Measurements from ENCODE around the gene TMTC3.
A peak's percentile ranks its signal among the peaks of the same experiment; 100 is the strongest.

TMTC3 gene
- long read RNA-seq, full-length matches to known transcripts: 23 of 26 reads
- long read RNA-seq, partial matches to known transcripts: 2 of 26 reads
- long read RNA-seq, other reads (novel, unspliced or antisense): 1 of 26 reads

- H3K27ac ChIP-seq (replicated peaks): peak within 1 kb of the TSS; percentile 85
- peak; percentile 96 to 99 for DNase-seq (ENCODE audit: low read depth in 1 of 2, low spot score in 1 of 2)
- peak within 1 kb of the TSS; percentile 96 for H3K4me3 ChIP-seq (replicated peaks; ENCODE audit: insufficient read depth, low read length)
- TF ChIP-seq POLR2AphosphoS5 (IDR thresholded peaks at IDR 0.05; ENCODE audit: low read depth): peak; percentile 55
- TF ChIP-seq GABPA (IDR thresholded peaks at IDR 0.05; ENCODE audit: low read depth): no peak
- no peak for TF ChIP-seq SPI1 (IDR thresholded peaks at IDR 0.05; ENCODE audit: borderline replicate concordance, low read depth)
- no peak for TF ChIP-seq REST (IDR thresholded peaks at IDR 0.05; ENCODE audit: insufficient replicate concordance, low read depth)
- TF ChIP-seq CTCF (IDR thresholded peaks at IDR 0.05; ENCODE audit: insufficient read depth, low read length): no peak
- no peaks in the 10 kb centered on the region for H3K27me3 ChIP-seq (ENCODE audit: insufficient read depth, poor library complexity, severe bottlenecking)
Measured at GRCh38 chr12:88141774-88142609, at the start of gene TMTC3, which contains the start of gene CEP290. Gene TMTC3 (plus strand): TSS chr12:88142307. CDS start chr12:88148316, 6,009 bp downstream. Gene CEP290 (minus strand): TSS chr12:88142088. CDS start chr12:88141307, 781 bp downstream.

GRCh38 chr12:88092771-88093170, 49.3 kb upstream of the TMTC3 start:
- no peak for DNase-seq (ENCODE audit: low read depth in 1 of 2, low spot score in 1 of 2)
- H3K27me3 ChIP-seq (ENCODE audit: insufficient read depth, poor library complexity, severe bottlenecking): no peaks in the 10 kb centered on the region
- TF ChIP-seq SPI1 (IDR thresholded peaks at IDR 0.05; ENCODE audit: borderline replicate concordance, low read depth) (no peak), GABPA (IDR thresholded peaks at IDR 0.05; ENCODE audit: low read depth) (no peak), CTCF (IDR thresholded peaks at IDR 0.05; ENCODE audit: insufficient read depth, low read length) (no peak), POLR2AphosphoS5 (IDR thresholded peaks at IDR 0.05; ENCODE audit: low read depth) (no peak), REST (IDR thresholded peaks at IDR 0.05; ENCODE audit: insufficient replicate concordance, low read depth) (no peak)
- H3K4me3 ChIP-seq (replicated peaks; ENCODE audit: insufficient read depth, low read length): no peak overlapping the region
- no peak overlapping the region for H3K27ac ChIP-seq (replicated peaks)

- H3K27me3 ChIP-seq (ENCODE audit: insufficient read depth, poor library complexity, severe bottlenecking): no peaks in the 10 kb centered on the region
- TF ChIP-seq REST (IDR thresholded peaks at IDR 0.05; ENCODE audit: insufficient replicate concordance, low read depth): no peak
- no peak for TF ChIP-seq POLR2AphosphoS5 (IDR thresholded peaks at IDR 0.05; ENCODE audit: low read depth)
- TF ChIP-seq SPI1 (IDR thresholded peaks at IDR 0.05; ENCODE audit: borderline replicate concordance, low read depth): no peak
- no peak for TF ChIP-seq GABPA (IDR thresholded peaks at IDR 0.05; ENCODE audit: low read depth)
- TF ChIP-seq CTCF (IDR thresholded peaks at IDR 0.05; ENCODE audit: insufficient read depth, low read length): no peak
- no peak overlapping the region for H3K4me3 ChIP-seq (replicated peaks; ENCODE audit: insufficient read depth, low read length)
- H3K27ac ChIP-seq (replicated peaks): no peak overlapping the region
- DNase-seq (ENCODE audit: low read depth in 1 of 2, low spot score in 1 of 2): no peak
Measured at GRCh38 chr12:88093573-88093972, 48.5 kb upstream of the TMTC3 start.

All from HL-60 (cell line).